B cell (primary cell): ENCODE measurements around the gene FEZF2. TPM values are rescaled to one million over a fixed set of nuclear protein-coding genes. Genes with fewer than 3 reads are reported as not detected.

Experiments
- ATAC-seq: fragments of 200-7000 bp; cut with Tn5 transposase; one replicate; pipeline ENCODE4 v1.10.0; 2021; ENCODE audit warnings: low read depth, mild to moderate bottlenecking, moderate number of reproducible peaks, moderate library complexity
- CTCF ChIA-PET: fragments of 350-600 bp; sonication (Branson Sonifier 250); formaldehyde crosslinking; loops from one replicate; lab custom pipeline; 2021; ENCODE audit warnings: antibody characterized with exemption, inconsistent platforms; lab: Charles Lee
- POLR2A ChIA-PET: fragments of 350-600 bp; sonication (Branson Sonifier 250); formaldehyde crosslinking; loops from one replicate; lab custom pipeline; 2021; ENCODE audit warnings: antibody characterized with exemption; lab: Charles Lee
- DNase-seq: peaks from one replicate; pipeline ENCODE4 v3.0.0; 2013
- H2AFZ ChIP-seq: 2 replicates; pipeline ENCODE4 v1.6.1; 2012; ENCODE audit warnings: mild to moderate bottlenecking, low read depth, low read length; ENCODE audit not compliant: insufficient read depth, poor library complexity, severe bottlenecking
- H3K27ac ChIP-seq, 2 donors: 1 replicate in 1 of 2; 2 replicates in 1 of 2; pipeline ENCODE4 v1.5.1; 2012 to 2013; ENCODE audit warnings: low read length in 2 of 2, mild to moderate bottlenecking in 2 of 2, moderate library complexity in 1 of 2
- H3K27me3 ChIP-seq, 4 experiments: fragments of 200-600 bp in 1 of 4; sonication (generic) in 1 of 4; replicated peaks in 1 of 4; 1 replicate in 2 of 4; 2 replicates in 2 of 4; pipeline versions ENCODE4 v1.6.1 to v1.7.0; 2013 to 2016; ENCODE audit warnings: low read length in 3 of 4, mild to moderate bottlenecking in 2 of 4, mixed read lengths in 1 of 4, moderate library complexity in 1 of 4; ENCODE audit not compliant: insufficient read depth in 4 of 4, control insufficient read depth in 3 of 4; ENCODE audit errors: control extremely low read depth in 1 of 4
- H3K36me3 ChIP-seq, 2 experiments: replicated peaks in 1 of 2; 1 replicate in 1 of 2; 2 replicates in 1 of 2; pipeline versions ENCODE4 v1.6.1 to v1.7.1; 2013; ENCODE audit warnings: low read length in 1 of 2; ENCODE audit not compliant: insufficient read depth in 2 of 2, control insufficient read depth in 1 of 2; ENCODE audit errors: control extremely low read depth in 1 of 2, extremely low read depth in 1 of 2
- H3K4me1 ChIP-seq, 2 donors: fragments of 200-600 bp in 1 of 2; sonication (generic) in 1 of 2; 1 replicate in 1 of 2; 2 replicates in 1 of 2; pipeline versions ENCODE4 v1.5.1 to v1.6.1; 2013 to 2017; ENCODE audit warnings: low read length in 2 of 2; ENCODE audit not compliant: control insufficient read depth in 2 of 2, insufficient read depth in 2 of 2
- H3K4me2 ChIP-seq: replicated peaks from 2 replicates; pipeline ENCODE3; 2012; ENCODE audit warnings: mild to moderate bottlenecking, low read depth, low read length; ENCODE audit not compliant: poor library complexity, severe bottlenecking
- H3K4me3 ChIP-seq, 5 experiments: fragments of 200-600 bp in 1 of 5; sonication (generic) in 1 of 5; 1 replicate in 3 of 5; 2 replicates in 2 of 5; pipeline versions ENCODE4 v1.5.1 to v1.7.0; 2011 to 2016; ENCODE audit warnings: low read length in 4 of 5, mild to moderate bottlenecking in 4 of 5, low read depth in 2 of 5, control low read depth in 1 of 5, moderate library complexity in 1 of 5; ENCODE audit not compliant: insufficient read depth in 1 of 5; ENCODE audit errors: control extremely low read depth in 1 of 5, extremely low read depth in 1 of 5
- H3K79me2 ChIP-seq: fragments of 200-600 bp; sonication (generic); one replicate; pipeline ENCODE4 v1.6.0; 2016; ENCODE audit warnings: low read length; ENCODE audit not compliant: control insufficient read depth, insufficient read depth
- H3K9ac ChIP-seq: fragments of 200-600 bp; sonication (generic); 2 replicates; pipeline ENCODE4 v1.6.1; 2017; ENCODE audit warnings: mild to moderate bottlenecking, low read length, moderate library complexity
- H3K9me3 ChIP-seq, 3 donors: one replicate each; pipeline versions ENCODE4 v1.6.1 to v1.7.1; 2013; ENCODE audit warnings: low read length in 2 of 3; ENCODE audit not compliant: control insufficient read depth in 2 of 3, insufficient read depth in 1 of 3; ENCODE audit errors: control extremely low read depth in 1 of 3
- H4K20me1 ChIP-seq: 2 replicates; pipeline ENCODE4 v1.6.0; 2012; ENCODE audit warnings: mild to moderate bottlenecking, low read length; ENCODE audit not compliant: insufficient read depth, control insufficient read depth, poor library complexity, severe bottlenecking
- H3K27ac Mint-ChIP-seq: one replicate; pipeline ENCODE4 v1.8.0; 2021; ENCODE audit warnings: mixed read lengths
- H3K27me3 Mint-ChIP-seq: one replicate; pipeline ENCODE4 v1.8.0; 2021; ENCODE audit warnings: mixed read lengths
- H3K4me1 Mint-ChIP-seq: one replicate; pipeline ENCODE4 v1.8.0; 2021; ENCODE audit warnings: mixed read lengths
- H3K4me3 Mint-ChIP-seq: one replicate; pipeline ENCODE4 v1.8.0; 2021; ENCODE audit warnings: mixed read lengths
- H3K9me3 Mint-ChIP-seq: one replicate; pipeline ENCODE4 v1.8.0; 2022; ENCODE audit warnings: mixed read lengths; ENCODE audit not compliant: insufficient read depth
- CTCF ChIP-seq: fragments of 200-600 bp; IDR thresholded peaks from one replicate; pipeline ENCODE4 v1.8.0; 2022; ENCODE audit warnings: antibody characterized with exemption, mild to moderate bottlenecking
- EZH2 ChIP-seq: IDR thresholded peaks from 2 replicates; pipeline ENCODE4 v1.6.1; 2012; ENCODE audit warnings: borderline replicate concordance, low read depth, mild to moderate bottlenecking, moderate library complexity, low read length; ENCODE audit not compliant: insufficient read depth, poor library complexity, severe bottlenecking
- WGBS: methylation state at CpG from one replicate; pipeline ENCODE4 v1.1.5; 2013; ENCODE audit warnings: missing lambda C conversion rate; ENCODE audit not compliant: insufficient coverage; 5-methylcytosine and 5-hydroxymethylcytosine counted together
- intact Hi-C: fragments of 100-400 bp; cut with micrococcal nuclease; formaldehyde crosslinking; loops from one replicate; pipeline ENCODE4 v1.10.0; 2022
- polyA plus RNA-seq: library from polyadenylated mRNA; depleted of rRNA; stranded (reverse); fragments of >200 nt; gene quantifications from 2 replicates; pipeline ENCODE4 v1.2.3, GENCODE V29; 2012
- total RNA-seq, 2 donors: library from RNA; stranded (reverse); fragments of 120-200 nt in 1 of 2; gene quantifications; 1 replicate in 1 of 2; 2 replicates in 1 of 2; pipeline versions ENCODE4 v1.2.3 to v1.2.4, GENCODE V29; 2013 to 2022

The FEZF2 gene
- total and polyA plus RNA-seq, 2 donors (not counting 1 experiment from before 2014, with no cell fraction given) = not detected

GRCh38 chr3:62387251-62387650, 13.9 kb upstream of the FEZF2 start:
- H3K27ac ChIP-seq = no peak overlapping the region
- H3K9me3 ChIP-seq = no peaks in the 10 kb centered on the region
- H3K4me3 ChIP-seq = no peak overlapping the region
- WGBS = no CpG with 5 or more reads among the region's 3 CpGs
- no peak for TF ChIP-seq CTCF
- TF ChIP-seq EZH2 = no peak
- Mint-ChIP-seq H3K27ac (no peak overlapping the region), H3K9me3 (no peaks in the 10 kb centered on the region), H3K27me3 (peaks cover 15% of the 10 kb centered on the region), H3K4me3 (no peak overlapping the region), H3K4me1 (no peaks in the 10 kb centered on the region)
- POLR2A ChIA-PET = no interaction called here
- H3K27me3 ChIP-seq = no peaks in the 10 kb centered on the region
- no peak overlapping the region for H3K9ac ChIP-seq
- no peak overlapping the region for H3K4me2 ChIP-seq
- H3K79me2 ChIP-seq = no peaks in the 10 kb centered on the region
- H3K4me1 ChIP-seq = no peaks in the 10 kb centered on the region
- intact Hi-C loops = no loop called here
- no peaks in the 10 kb centered on the region for H3K36me3 ChIP-seq
- CTCF ChIA-PET = no interaction called here
- H4K20me1 ChIP-seq = no peaks in the 10 kb centered on the region
- no peak for ATAC-seq
- H2AFZ ChIP-seq = no peak overlapping the region
- no peak for DNase-seq

GRCh38 chr3:62379321-62379798, 6.0 kb upstream of the FEZF2 start:
- no peaks in the 10 kb centered on the region for H3K36me3 ChIP-seq
- WGBS = 3% methylated on average over 15 of the region's 21 CpGs
- intact Hi-C loops = no loop called here
- H3K9ac ChIP-seq = no peak overlapping the region
- H3K4me1 ChIP-seq = no peaks in the 10 kb centered on the region
- H3K27me3 ChIP-seq = peaks cover 0 to 46% (median 32%) of the 10 kb centered on the region in 4 experiments
- H3K4me2 ChIP-seq = no peak overlapping the region
- no peak for ATAC-seq
- no peaks in the 10 kb centered on the region for H3K79me2 ChIP-seq
- H3K4me3 ChIP-seq = no peak overlapping the region
- no peak overlapping the region for H2AFZ ChIP-seq
- CTCF ChIA-PET = no interaction called here
- DNase-seq = no peak
- H3K9me3 ChIP-seq = peaks cover 0 to 15% (median 0%) of the 10 kb centered on the region in 3 donors
- Mint-ChIP-seq H3K4me1 (no peaks in the 10 kb centered on the region), H3K27ac (no peak overlapping the region), H3K9me3 (no peaks in the 10 kb centered on the region), H3K27me3 (peaks cover 55% of the 10 kb centered on the region), H3K4me3 (no peak overlapping the region)
- no peak overlapping the region for H3K27ac ChIP-seq
- no peaks in the 10 kb centered on the region for H4K20me1 ChIP-seq
- TF ChIP-seq EZH2 (no peak), CTCF (no peak)
- POLR2A ChIA-PET = no interaction called here
